Testis (tissue), 3 donors: Measurements from ENCODE around the gene RPS6KA5. TPM values are rescaled to one million over a fixed set of nuclear protein-coding genes. Genes with fewer than 3 reads are reported as not detected.
"Not testable (repeated sequence)": the region's sequence is repeated elsewhere in the genome, so short reads cannot be mapped to it uniquely, and the experiment has no call there.

Experiments
- DNase-seq: peaks from one replicate; pipeline ENCODE4 v3.0.0-alpha.2; 2019
- H3K27ac ChIP-seq, 2 donors: fragments of 200-600 bp; sonication (generic); one replicate each; pipeline ENCODE4 v1.5.1; 2019
- H3K27me3 ChIP-seq: fragments of 200-600 bp; sonication (generic); one replicate; pipeline ENCODE4 v1.5.1; 2019
- H3K36me3 ChIP-seq: fragments of 200-600 bp; sonication (generic); one replicate; pipeline ENCODE4 v1.5.1; 2017; ENCODE audit warnings: low read depth; ENCODE audit errors: missing control alignments
- H3K4me1 ChIP-seq: fragments of 200-600 bp; sonication (generic); one replicate; pipeline ENCODE4 v1.5.1; 2019
- H3K4me3 ChIP-seq, 2 donors: fragments of 200-600 bp; sonication (generic); one replicate each; pipeline ENCODE4 v1.5.1; 2017 to 2019
- H3K9me3 ChIP-seq: fragments of 200-600 bp; sonication (generic); one replicate; pipeline ENCODE4 v1.5.1; 2017
- POLR2A ChIP-seq: fragments of 450-650 bp; IDR thresholded peaks from one replicate; pipeline ENCODE4 v1.6.1; 2017; ENCODE audit warnings: antibody characterized with exemption, mild to moderate bottlenecking, moderate library complexity
- WGBS, 2 donors: methylation state at CpG; one replicate each; pipeline ENCODE4 v1.1.5; 2018; 5-methylcytosine and 5-hydroxymethylcytosine counted together
- intact Hi-C: fragments of 100-400 bp; cut with DNase I; formaldehyde crosslinking; loops from one replicate; pipeline ENCODE4 v1.15.1; 2023; ENCODE audit warnings: low total_unique reads
- polyA plus RNA-seq: library from polyadenylated mRNA; stranded (reverse); fragments of 350-450 nt; fragmentation: Illumina TruSeq; extraction: RNeasy Lipid Tissue Mini Kit (QIAGEN cat#74804); gene quantifications from one replicate; pipeline ENCODE4 v1.2.3, GENCODE V29; 2014; ENCODE audit warnings: low read depth, low replicate concordance; ENCODE audit not compliant: insufficient read depth
- total RNA-seq, 2 donors: library from RNA; depleted of rRNA; stranded (reverse); fragments of >200 nt; gene quantifications; one replicate each; pipeline ENCODE4 v1.2.3, GENCODE V29; 2016
- TF ChIP-seq, protein P1 (sequence below), 3 experiments: fragments of 450-650 bp in 2 of 3; fragments of 200-600 bp in 1 of 3; sonication (generic) in 1 of 3; IDR thresholded peaks; one replicate each; pipeline ENCODE4 v1.5.1; 2016 to 2019; ENCODE audit warnings: antibody characterized with exemption in 3 of 3, mild to moderate bottlenecking in 2 of 3, moderate library complexity in 1 of 3

The RPS6KA5 gene
- total and polyA plus RNA-seq, 3 donors from 2014 or later, result 6.4 to 11.0 (median 9.4) TPM

DNA sequence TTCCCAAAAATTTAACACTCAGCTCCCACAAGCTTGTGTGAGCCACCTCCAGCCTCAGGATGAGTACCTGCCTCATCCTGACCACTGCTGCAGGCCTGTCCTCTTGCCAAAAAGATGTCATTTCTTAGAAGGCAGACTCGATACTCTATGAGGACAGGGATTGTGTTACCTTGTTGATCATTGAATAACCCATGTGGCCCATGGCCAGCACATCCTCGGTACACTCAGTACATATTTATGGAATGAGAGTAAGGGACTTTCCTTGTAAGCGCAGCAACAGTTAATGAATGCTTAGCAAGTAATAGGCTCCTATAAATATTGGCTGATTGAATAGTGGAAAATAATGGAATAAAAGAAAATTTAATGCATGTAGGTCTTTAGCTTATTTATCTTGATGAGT is 38.1 kb upstream of the RPS6KA5 start:
- H3K27ac ChIP-seq, result no peak overlapping the region
- no peaks in the 10 kb centered on the region for H3K9me3 ChIP-seq
- no peak overlapping the region for H3K4me3 ChIP-seq
- DNase-seq, result no peak
- H3K4me1 ChIP-seq, result no peaks in the 10 kb centered on the region
- WGBS, 2 donors, result 76 to 83% methylated on average over 3 of the region's 3 CpGs
- intact Hi-C loops, result no loop called here
- no peaks in the 10 kb centered on the region for H3K36me3 ChIP-seq
- no peak for TF ChIP-seq POLR2A
- TF ChIP-seq, protein P1, sequence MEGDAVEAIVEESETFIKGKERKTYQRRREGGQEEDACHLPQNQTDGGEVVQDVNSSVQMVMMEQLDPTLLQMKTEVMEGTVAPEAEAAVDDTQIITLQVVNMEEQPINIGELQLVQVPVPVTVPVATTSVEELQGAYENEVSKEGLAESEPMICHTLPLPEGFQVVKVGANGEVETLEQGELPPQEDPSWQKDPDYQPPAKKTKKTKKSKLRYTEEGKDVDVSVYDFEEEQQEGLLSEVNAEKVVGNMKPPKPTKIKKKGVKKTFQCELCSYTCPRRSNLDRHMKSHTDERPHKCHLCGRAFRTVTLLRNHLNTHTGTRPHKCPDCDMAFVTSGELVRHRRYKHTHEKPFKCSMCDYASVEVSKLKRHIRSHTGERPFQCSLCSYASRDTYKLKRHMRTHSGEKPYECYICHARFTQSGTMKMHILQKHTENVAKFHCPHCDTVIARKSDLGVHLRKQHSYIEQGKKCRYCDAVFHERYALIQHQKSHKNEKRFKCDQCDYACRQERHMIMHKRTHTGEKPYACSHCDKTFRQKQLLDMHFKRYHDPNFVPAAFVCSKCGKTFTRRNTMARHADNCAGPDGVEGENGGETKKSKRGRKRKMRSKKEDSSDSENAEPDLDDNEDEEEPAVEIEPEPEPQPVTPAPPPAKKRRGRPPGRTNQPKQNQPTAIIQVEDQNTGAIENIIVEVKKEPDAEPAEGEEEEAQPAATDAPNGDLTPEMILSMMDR (IDR thresholded peaks at IDR 0.05), result no peak
- no peaks in the 10 kb centered on the region for H3K27me3 ChIP-seq

DNA sequence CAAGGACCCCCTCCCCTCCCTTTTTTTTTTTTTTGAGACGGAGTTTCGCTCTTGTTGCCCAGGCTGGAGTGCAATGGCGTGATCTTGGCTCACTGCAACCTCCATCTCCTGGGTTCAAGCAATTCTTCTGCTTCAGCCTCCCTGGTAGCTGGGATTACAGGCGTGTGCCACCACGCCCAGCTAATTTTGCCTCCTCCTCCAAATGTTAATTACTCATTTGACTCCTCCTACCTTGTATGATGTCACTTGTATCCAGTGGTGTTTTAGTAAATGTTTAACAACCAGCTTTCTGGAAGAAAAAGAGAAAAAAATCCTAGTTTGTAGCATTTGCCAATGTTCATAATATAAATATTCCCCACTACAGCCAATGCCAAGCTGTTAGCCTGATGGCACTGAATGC is 37.2 kb upstream of the RPS6KA5 start:
- H3K4me3 ChIP-seq, H3K4me1 ChIP-seq, intact Hi-C loops, H3K9me3 ChIP-seq, H3K27ac ChIP-seq, DNase-seq, H3K36me3 ChIP-seq, H3K27me3 ChIP-seq: not testable (repeated sequence)
- WGBS, 2 donors, result 94 to 96% methylated on average over 4 to 5 of the region's 5 CpGs

DNA sequence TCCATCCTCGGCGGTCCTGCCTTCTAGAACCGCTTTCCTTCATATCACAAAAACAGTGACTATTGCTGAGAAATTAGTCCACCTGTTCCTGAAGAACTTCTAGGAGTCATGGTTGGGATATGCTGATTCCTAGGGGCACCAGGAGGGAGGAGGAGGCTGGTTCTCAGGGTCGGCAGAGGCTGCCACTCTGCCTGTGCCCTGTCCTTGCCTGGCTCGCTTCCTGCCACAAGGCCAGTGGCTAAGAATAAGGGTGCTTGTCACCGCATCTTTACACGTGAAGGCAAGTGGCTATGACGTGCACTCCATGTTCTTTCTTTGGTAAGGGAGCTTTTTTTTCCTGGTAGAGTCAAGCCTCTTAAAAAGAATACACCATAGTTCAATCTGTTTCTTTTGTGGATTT is 34.7 kb upstream of the RPS6KA5 start:
- WGBS, 2 donors, result 81 to 87% methylated on average over 7 to 8 of the region's 8 CpGs
- DNase-seq, result no peak

DNA sequence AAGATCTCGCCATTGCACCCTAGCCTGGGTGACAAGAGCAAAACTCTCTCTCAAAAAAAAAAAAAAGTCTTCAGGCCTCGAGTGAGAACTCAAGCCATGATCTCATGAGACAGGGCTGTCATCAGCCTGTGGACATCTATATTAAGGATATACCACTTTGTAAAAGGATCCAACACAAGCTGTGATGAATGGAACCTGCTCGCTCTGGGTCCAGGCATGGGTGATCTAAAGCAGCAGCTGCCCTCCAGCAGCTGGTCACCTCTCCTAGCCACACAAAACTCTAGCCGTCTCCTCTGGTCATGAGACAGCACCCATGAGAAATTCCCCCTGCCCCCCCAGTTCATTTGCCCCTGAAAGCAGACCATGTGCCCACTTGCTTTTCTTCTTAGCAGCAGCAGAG is 34.3 kb upstream of the RPS6KA5 start:
- no peaks in the 10 kb centered on the region for H3K4me1 ChIP-seq
- no peak for DNase-seq
- WGBS, 2 donors, result 80 to 90% methylated on average over 4 of the region's 4 CpGs
- no peak overlapping the region for H3K4me3 ChIP-seq
- H3K27ac ChIP-seq, result no peak overlapping the region
- H3K9me3 ChIP-seq, result no peaks in the 10 kb centered on the region
- TF ChIP-seq POLR2A, result no peak
- TF ChIP-seq, protein P1 (IDR thresholded peaks at IDR 0.05), result no peak
- no peaks in the 10 kb centered on the region for H3K36me3 ChIP-seq
- no peaks in the 10 kb centered on the region for H3K27me3 ChIP-seq
- intact Hi-C loops, result no loop called here

More for the DNA sequence above, 34.7 kb upstream of the RPS6KA5 start:
- no peak for TF ChIP-seq POLR2A
- TF ChIP-seq, protein P1 (IDR thresholded peaks at IDR 0.05), result no peak
- H3K9me3 ChIP-seq, result no peaks in the 10 kb centered on the region
- intact Hi-C loops, result no loop called here
- H3K27ac ChIP-seq, result no peak overlapping the region
- H3K4me3 ChIP-seq, result no peak overlapping the region
- H3K4me1 ChIP-seq, result no peaks in the 10 kb centered on the region
- H3K27me3 ChIP-seq, result no peaks in the 10 kb centered on the region
- H3K36me3 ChIP-seq, result no peaks in the 10 kb centered on the region

DNA sequence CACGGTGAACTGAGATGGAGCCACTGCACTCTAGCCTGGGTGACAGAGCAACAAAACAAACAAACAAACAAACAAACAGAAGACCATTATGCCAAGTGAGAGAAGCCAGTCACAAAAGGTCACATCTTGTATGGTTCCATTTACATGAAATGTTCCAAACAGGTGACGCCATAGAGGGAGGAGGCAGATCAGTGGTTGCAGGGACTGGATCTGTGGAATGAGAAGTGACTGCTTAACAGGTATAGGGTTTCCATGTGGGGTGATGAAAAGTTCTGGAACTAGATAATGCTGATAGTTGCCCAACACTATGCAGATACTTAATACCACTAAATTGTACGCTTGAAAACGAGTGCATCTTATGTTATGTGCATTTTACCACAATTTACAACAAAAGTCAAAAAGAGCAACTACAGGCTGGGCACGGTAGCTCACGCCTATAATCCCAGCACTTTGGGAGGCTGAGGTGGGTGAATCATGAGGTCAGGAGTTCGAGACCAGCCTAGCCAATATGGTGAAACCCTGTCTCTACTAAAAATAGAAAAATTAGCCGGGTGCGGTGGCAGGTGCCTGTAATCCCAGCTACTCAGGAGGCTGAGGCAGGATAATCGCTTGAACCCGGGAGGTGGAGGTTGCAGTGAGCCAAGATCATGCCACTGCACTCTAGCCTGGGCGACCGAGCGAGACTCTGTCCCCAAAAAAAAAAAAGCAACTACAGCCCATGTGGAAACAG is 33.5 kb upstream of the RPS6KA5 start:
- H3K9me3 ChIP-seq, H3K4me1 ChIP-seq, DNase-seq, intact Hi-C loops, H3K27ac ChIP-seq, H3K4me3 ChIP-seq, H3K27me3 ChIP-seq, H3K36me3 ChIP-seq: not testable (repeated sequence)
- 96 to 97% methylated on average over 14 of the region's 14 CpGs for WGBS, 2 donors

DNA sequence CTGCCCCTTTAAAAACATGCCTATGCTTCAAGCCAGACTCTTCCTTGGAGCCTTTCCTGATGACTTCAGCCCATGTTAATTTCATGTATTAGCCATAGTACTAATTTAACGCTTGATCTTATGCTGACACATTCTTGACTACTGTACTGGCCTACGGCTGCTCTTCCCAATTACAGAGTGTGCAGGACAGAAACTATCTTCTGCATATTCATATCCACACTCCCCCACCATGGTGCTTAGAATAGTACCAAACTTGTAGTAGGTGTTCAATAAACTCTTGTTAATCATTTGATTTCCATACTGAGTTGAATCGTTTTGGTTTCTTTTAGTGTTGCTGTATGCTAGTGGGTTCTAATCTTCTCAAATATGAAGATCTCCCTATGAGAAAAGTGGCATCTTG is 31.6 kb upstream of the RPS6KA5 start:
- no peak for TF ChIP-seq POLR2A
- TF ChIP-seq, protein P1 (IDR thresholded peaks at IDR 0.05), result no peak
- no peak overlapping the region for H3K27ac ChIP-seq
- H3K9me3 ChIP-seq, result no peaks in the 10 kb centered on the region
- 85 to 93% methylated on average over 3 of the region's 3 CpGs for WGBS, 2 donors
- intact Hi-C loops, result no loop called here
- H3K4me3 ChIP-seq, result no peak overlapping the region
- H3K4me1 ChIP-seq, result no peaks in the 10 kb centered on the region
- no peak for DNase-seq
- H3K36me3 ChIP-seq, result no peaks in the 10 kb centered on the region
- no peaks in the 10 kb centered on the region for H3K27me3 ChIP-seq
